NB4 (cell line): ENCODE measurements around the gene AZU1.
A peak's percentile ranks its signal among the peaks of the same experiment; 100 is the strongest.

Experiments used
- DNase-seq: peaks from one replicate; pipeline ENCODE4 v3.0.0; 2010; ENCODE audit warnings: low read depth
- H3K4me3 ChIP-seq: one replicate; pipeline ENCODE4 v1.5.1; 2011; ENCODE audit warnings: mild to moderate bottlenecking, low read depth, low read length, moderate library complexity
- MAX ChIP-seq: IDR thresholded peaks from 2 replicates; pipeline ENCODE4 v1.6.1; 2011; ENCODE audit warnings: low read depth, low read length
- MYC ChIP-seq: IDR thresholded peaks from 2 replicates; pipeline ENCODE4 v1.6.1; 2011; ENCODE audit warnings: low read depth, low read length
- POLR2A ChIP-seq: IDR thresholded peaks from 2 replicates; pipeline ENCODE4 v1.6.1; 2011; ENCODE audit warnings: mild to moderate bottlenecking; ENCODE audit not compliant: insufficient read length; ENCODE audit errors: extremely low read depth
- TF ChIP-seq, protein P1 (sequence below): IDR thresholded peaks from one replicate; pipeline ENCODE4 v1.5.1; 2012; ENCODE audit warnings: low read depth, low read length

Gene AZU1, protein sequence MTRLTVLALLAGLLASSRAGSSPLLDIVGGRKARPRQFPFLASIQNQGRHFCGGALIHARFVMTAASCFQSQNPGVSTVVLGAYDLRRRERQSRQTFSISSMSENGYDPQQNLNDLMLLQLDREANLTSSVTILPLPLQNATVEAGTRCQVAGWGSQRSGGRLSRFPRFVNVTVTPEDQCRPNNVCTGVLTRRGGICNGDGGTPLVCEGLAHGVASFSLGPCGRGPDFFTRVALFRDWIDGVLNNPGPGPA

DNA sequence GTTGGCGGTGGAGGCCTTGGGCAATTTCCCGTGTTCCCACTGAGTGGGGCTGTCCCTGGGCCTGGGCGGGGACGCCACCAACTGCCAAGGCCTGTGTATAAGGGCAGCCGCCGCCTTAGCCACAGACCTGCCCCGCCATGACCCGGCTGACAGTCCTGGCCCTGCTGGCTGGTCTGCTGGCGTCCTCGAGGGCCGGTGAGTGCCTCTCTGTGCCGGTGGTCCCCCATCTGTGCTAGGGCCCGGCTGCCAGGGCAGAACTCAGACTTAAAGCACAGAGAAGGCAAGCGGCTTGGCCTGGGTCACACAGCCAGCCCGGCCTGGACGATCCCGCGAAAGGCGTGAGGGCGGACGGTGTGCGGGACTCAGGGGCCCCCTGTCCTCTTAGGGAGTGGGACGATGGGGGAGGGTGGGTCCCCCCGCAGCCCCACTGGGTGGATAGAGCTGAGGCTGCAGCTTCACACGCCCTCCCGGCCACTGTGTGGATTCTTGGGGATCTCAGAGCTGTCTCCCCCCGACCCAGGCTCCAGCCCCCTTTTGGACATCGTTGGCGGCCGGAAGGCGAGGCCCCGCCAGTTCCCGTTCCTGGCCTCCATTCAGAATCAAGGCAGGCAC lies at the start of gene AZU1:
Gene AZU1, plus strand, starts transcription at position 128 of the 612 bp plus-strand sequence. Its CDS starts 10 bp downstream, at position 138.
- TF ChIP-seq POLR2A (peak; percentile 80), MAX (no peak)
- peak; percentile 90 for DNase-seq

DNA sequence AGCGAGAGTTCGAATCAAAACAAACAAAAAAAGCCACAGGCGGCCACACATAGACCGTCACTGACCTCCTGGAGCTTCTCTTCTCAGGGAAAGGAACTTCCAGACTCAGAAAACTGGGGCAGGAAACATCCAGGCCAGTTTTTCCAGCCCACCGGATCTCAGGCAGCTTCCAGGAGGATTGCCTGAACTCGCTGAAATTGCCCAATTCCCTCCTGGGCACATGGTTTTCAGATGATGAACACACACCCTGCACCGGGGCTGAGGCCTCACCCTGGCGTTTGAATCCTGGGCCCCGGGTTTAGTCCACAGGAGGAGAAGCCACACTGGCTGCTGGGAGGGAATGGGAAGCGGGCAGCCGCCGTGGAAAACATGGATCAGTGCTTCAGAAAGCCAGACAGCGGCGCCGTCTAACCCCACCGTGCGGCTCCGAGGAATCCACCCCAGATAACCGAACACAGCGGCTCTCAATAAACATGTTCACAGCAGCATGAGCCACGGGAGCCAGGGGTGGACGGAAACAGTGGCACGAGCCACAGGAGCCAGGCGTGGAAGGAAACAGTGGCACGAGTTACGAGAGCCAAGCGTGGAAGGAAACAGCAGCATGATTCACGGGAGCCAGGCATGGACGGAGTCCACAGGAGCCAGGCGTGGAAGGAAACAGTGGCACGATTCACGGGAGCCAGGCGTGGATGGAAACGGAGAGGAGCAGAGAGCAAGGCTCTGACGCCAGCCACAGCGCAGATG lies 48.6 kb upstream of the AZU1 start:
- TF ChIP-seq MYC: no peak
- TF ChIP-seq, protein P1, sequence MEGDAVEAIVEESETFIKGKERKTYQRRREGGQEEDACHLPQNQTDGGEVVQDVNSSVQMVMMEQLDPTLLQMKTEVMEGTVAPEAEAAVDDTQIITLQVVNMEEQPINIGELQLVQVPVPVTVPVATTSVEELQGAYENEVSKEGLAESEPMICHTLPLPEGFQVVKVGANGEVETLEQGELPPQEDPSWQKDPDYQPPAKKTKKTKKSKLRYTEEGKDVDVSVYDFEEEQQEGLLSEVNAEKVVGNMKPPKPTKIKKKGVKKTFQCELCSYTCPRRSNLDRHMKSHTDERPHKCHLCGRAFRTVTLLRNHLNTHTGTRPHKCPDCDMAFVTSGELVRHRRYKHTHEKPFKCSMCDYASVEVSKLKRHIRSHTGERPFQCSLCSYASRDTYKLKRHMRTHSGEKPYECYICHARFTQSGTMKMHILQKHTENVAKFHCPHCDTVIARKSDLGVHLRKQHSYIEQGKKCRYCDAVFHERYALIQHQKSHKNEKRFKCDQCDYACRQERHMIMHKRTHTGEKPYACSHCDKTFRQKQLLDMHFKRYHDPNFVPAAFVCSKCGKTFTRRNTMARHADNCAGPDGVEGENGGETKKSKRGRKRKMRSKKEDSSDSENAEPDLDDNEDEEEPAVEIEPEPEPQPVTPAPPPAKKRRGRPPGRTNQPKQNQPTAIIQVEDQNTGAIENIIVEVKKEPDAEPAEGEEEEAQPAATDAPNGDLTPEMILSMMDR: no peak
- no peak for TF ChIP-seq POLR2A
- TF ChIP-seq MAX: no peak
- DNase-seq: no peak
- no peak overlapping the region for H3K4me3 ChIP-seq

More for the DNA sequence above, at the start of gene AZU1:
- H3K4me3 ChIP-seq: peak within 1 kb of the TSS; percentile 69

DNA sequence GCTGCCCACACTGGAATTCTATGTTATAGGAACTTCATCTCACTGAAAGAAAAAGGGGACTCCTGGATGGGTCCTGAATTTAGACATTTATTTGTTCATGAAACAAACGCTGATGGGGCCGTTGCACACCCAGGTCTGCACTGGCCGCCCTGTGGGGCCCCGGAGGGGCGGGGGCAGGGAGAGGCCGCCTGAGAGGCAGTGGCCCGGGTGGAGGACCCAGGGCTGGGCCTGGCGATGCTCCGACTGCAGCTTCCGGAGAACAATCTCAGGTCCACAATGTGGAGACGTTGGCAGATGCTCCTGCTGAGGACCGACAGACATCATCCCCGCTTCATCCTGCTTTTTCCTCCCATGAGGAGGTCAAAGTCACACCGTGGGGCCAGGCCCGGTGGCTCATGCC lies 46.7 kb upstream of the AZU1 start:
- H3K4me3 ChIP-seq: no peak overlapping the region
- no peak for DNase-seq
- no peak for TF ChIP-seq POLR2A
- no peak for TF ChIP-seq MYC
- TF ChIP-seq MAX: no peak
- TF ChIP-seq, protein P1: no peak

GRCh38 chr19:781800-782184 lies 45.8 kb upstream of the AZU1 start:
- no peak overlapping the region for H3K4me3 ChIP-seq
- DNase-seq: no peak
- no peak for TF ChIP-seq MYC
- no peak for TF ChIP-seq MAX
- TF ChIP-seq POLR2A: no peak
- TF ChIP-seq, protein P1: no peak

GRCh38 chr19:782185-782877 lies 45.3 kb upstream of the AZU1 start:
- no peak for DNase-seq
- no peak overlapping the region for H3K4me3 ChIP-seq
- no peak for TF ChIP-seq POLR2A

DNA sequence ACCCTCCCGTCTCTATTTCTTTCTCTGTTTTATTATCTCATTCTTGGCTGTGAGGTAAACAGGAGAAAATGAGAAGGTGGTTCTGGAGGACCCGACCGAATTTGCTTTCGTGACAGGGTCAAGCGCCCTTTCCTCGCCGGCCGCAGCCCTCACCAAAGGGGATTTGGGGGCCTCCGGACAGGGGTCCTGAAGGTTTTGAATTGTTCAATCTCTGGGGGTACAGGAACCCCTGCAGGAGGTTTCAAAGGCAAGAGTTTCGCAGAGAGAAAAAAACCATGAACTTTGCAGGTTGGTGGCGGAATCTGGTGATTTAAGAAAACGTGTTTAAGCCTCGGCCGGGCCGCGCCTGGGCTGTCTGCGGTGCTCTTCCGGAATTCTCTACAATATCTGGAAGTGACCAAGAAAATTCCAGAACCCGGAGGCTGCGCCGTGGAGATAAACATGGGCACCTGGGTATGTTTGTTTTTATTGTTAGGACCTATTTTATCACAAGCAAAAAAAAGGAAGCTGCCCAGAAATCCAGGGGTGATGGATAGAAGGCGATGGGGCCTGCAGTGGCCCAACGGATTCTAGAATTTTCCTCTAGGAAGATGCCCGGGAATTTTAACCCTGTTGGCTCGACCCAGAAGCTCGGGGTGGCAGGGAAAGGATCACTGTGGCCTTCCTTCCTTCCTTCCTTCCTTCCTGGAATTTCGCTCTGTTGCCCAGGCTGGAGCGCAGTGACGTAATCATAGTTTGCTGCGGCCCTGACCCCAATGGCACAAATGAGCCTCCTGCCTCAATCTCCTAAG lies 44.6 kb upstream of the AZU1 start:
- DNase-seq: no peak
- no peak overlapping the region for H3K4me3 ChIP-seq
- TF ChIP-seq MAX (no peak), POLR2A (no peak), MYC (no peak)
- TF ChIP-seq, protein P1: no peak
